GM23338 (cell line): ENCODE data around the gene ZMAT5.

Source experiments
- CREB1 ChIP-seq: fragments of 250-450 bp; sonication (Bioruptor Pico); IDR thresholded peaks from 2 replicates; pipeline ENCODE4 v1.5.0; 2020; ENCODE audit warnings: low read depth, mild to moderate bottlenecking, moderate library complexity
- EZH2 ChIP-seq: fragments of 200-600 bp; sonication (generic); IDR thresholded peaks from one replicate; pipeline ENCODE4 v1.8.0; 2017; ENCODE audit warnings: antibody characterized with exemption, mild to moderate bottlenecking, low read depth; ENCODE audit not compliant: unreplicated experiment
- EZH2phosphoT487 ChIP-seq: fragments of 200-600 bp; sonication (generic); IDR thresholded peaks from one replicate; pipeline ENCODE4 v1.8.1; 2018; ENCODE audit warnings: antibody characterized with exemption; ENCODE audit not compliant: unreplicated experiment
- NANOG ChIP-seq: IDR thresholded peaks from 2 replicates; pipeline ENCODE4 v1.6.1; 2016; ENCODE audit warnings: antibody characterized with exemption, borderline replicate concordance
- POLR2AphosphoS5 ChIP-seq: IDR thresholded peaks from 2 replicates; pipeline ENCODE4 v1.6.1; 2016; ENCODE audit warnings: antibody characterized with exemption, low read depth
- TF ChIP-seq, protein P1 (sequence below), 2 experiments: fragments of 200-600 bp in 1 of 2; sonication (generic) in 1 of 2; conservative IDR thresholded peaks; 2 replicates each; pipeline versions ENCODE4 v1.5.1 to v1.6.1; 2016 to 2017; ENCODE audit warnings: antibody characterized with exemption in 2 of 2, low read depth in 2 of 2, mild to moderate bottlenecking in 2 of 2, moderate library complexity in 1 of 2
- TF ChIP-seq, protein P2 (sequence below): IDR thresholded peaks from one replicate; pipeline ENCODE4 v1.6.1; 2018; ENCODE audit warnings: antibody characterized with exemption; ENCODE audit not compliant: unreplicated experiment
- TF ChIP-seq, protein P3 (sequence below): IDR thresholded peaks from 2 replicates; pipeline ENCODE4 v1.6.1; 2016; ENCODE audit warnings: antibody characterized with exemption

DNA sequence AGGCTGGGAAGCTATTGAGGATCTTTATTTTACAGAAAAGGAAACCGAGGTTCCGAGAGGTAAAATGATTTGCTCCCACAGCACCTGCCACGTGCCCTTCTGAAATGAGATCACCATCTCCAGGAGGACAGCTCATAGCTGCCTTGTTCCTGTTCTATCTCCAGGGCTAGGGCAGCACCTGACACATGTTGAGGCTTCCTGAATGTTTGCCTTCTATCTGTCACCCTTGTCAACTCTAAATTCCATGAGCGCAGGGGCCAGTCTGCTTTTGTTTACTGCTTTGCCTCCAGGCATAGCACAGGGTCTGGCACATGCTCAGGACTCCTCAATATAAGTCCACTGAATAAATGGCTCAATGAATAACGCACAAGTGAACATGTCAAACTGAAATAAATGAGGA is 47.2 kb upstream of the ZMAT5 start:
- TF ChIP-seq, protein P1, sequence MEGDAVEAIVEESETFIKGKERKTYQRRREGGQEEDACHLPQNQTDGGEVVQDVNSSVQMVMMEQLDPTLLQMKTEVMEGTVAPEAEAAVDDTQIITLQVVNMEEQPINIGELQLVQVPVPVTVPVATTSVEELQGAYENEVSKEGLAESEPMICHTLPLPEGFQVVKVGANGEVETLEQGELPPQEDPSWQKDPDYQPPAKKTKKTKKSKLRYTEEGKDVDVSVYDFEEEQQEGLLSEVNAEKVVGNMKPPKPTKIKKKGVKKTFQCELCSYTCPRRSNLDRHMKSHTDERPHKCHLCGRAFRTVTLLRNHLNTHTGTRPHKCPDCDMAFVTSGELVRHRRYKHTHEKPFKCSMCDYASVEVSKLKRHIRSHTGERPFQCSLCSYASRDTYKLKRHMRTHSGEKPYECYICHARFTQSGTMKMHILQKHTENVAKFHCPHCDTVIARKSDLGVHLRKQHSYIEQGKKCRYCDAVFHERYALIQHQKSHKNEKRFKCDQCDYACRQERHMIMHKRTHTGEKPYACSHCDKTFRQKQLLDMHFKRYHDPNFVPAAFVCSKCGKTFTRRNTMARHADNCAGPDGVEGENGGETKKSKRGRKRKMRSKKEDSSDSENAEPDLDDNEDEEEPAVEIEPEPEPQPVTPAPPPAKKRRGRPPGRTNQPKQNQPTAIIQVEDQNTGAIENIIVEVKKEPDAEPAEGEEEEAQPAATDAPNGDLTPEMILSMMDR (conservative IDR thresholded peaks at IDR 0.05; ENCODE audit: low read depth in 2 of 2) = no peak
- no peak for TF ChIP-seq EZH2
- TF ChIP-seq, protein P2, sequence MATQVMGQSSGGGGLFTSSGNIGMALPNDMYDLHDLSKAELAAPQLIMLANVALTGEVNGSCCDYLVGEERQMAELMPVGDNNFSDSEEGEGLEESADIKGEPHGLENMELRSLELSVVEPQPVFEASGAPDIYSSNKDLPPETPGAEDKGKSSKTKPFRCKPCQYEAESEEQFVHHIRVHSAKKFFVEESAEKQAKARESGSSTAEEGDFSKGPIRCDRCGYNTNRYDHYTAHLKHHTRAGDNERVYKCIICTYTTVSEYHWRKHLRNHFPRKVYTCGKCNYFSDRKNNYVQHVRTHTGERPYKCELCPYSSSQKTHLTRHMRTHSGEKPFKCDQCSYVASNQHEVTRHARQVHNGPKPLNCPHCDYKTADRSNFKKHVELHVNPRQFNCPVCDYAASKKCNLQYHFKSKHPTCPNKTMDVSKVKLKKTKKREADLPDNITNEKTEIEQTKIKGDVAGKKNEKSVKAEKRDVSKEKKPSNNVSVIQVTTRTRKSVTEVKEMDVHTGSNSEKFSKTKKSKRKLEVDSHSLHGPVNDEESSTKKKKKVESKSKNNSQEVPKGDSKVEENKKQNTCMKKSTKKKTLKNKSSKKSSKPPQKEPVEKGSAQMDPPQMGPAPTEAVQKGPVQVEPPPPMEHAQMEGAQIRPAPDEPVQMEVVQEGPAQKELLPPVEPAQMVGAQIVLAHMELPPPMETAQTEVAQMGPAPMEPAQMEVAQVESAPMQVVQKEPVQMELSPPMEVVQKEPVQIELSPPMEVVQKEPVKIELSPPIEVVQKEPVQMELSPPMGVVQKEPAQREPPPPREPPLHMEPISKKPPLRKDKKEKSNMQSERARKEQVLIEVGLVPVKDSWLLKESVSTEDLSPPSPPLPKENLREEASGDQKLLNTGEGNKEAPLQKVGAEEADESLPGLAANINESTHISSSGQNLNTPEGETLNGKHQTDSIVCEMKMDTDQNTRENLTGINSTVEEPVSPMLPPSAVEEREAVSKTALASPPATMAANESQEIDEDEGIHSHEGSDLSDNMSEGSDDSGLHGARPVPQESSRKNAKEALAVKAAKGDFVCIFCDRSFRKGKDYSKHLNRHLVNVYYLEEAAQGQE = no peak
- TF ChIP-seq EZH2phosphoT487 = no peak
- TF ChIP-seq POLR2AphosphoS5 = no peak
- TF ChIP-seq, protein P3, sequence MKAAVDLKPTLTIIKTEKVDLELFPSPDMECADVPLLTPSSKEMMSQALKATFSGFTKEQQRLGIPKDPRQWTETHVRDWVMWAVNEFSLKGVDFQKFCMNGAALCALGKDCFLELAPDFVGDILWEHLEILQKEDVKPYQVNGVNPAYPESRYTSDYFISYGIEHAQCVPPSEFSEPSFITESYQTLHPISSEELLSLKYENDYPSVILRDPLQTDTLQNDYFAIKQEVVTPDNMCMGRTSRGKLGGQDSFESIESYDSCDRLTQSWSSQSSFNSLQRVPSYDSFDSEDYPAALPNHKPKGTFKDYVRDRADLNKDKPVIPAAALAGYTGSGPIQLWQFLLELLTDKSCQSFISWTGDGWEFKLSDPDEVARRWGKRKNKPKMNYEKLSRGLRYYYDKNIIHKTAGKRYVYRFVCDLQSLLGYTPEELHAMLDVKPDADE = no peak
- TF ChIP-seq CREB1 (CRISPR knock-in tag) = no peak
- TF ChIP-seq NANOG = no peak
